ENCODE data around the gene SIT1.
A peak's percentile ranks its signal among the peaks of the same experiment; 100 is the strongest.

The SIT1 gene

DNA sequence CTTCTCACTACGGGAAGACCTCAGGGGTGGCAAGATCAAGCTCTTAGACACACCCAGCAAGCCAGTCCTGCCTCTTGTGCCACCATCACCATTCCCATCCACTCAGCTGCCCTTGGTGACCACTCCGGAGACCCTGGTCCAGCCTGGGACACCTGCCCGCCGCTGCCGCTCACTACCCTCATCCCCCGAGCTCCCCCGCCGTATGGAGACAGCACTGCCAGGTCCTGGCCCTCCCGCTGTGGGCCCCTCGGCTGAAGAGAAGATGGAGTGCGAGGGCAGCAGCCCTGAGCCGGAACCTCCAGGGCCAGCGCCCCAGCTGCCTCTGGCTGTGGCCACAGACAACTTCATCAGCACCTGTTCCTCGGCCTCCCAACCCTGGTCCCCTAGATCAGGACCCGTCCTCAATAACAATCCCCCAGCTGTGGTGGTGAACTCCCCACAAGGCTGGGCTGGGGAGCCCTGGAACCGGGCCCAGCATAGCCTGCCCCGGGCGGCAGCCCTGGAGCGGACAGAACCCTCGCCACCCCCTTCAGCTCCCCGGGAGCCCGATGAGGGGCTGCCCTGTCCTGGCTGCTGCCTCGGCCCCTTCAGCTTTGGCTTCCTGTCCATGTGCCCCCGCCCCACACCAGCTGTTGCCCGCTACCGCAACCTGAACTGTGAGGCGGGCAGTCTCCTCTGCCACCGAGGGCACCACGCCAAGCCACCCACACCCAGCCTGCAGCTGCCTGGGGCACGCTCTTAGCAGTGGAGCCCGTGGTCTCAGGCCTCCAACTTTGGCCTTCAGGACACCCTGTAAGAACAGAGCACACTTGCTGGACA, 41.5 kb downstream of the SIT1 start:
- no peak for FAIRE-seq
- no peak for DNase-seq (ENCODE audit: insufficient read length, low spot score)

DNA sequence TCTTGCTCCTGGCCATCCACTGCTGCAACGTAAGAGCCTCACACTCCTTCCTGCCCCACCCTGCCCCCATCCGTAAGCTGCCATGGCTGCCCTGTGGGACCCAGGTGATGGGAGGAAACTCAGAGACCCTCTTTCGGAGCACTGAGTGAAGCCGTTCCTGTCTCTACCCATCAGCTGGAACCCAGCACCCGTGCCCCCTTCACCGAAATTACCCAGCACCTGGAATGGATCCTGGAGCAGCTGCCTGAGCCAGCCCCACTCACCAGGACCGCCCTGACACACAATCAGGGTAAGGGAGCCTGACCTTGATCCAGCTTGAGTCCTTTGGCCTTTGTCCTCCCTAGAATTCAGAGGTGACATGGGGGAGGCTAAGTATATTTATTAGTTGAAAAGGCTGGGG, 42.5 kb downstream of the SIT1 start:
- FAIRE-seq (no peak), DNase-seq (ENCODE audit: insufficient read length, low spot score) (no peak)

DNA sequence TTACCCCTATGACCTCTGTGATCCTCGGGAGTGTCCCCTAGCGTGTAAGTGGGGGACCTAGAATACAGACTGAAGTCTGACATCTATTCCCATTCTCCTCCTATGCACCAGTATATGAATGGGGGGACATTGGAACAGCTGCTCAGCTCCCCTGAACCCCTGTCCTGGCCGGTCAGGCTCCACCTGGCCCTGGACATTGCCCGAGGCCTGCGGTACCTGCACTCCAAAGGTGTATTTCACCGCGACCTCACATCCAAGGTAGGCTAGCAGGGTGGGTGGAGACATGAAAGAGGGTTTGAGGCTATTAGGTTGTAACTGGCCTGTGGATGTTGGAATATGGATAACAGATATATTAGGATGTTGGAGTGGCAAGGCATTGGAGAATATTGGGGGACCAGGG, 44.0 kb downstream of the SIT1 start:
- FAIRE-seq, result no peak
- no peak for DNase-seq (ENCODE audit: insufficient read length, low spot score)

DNA sequence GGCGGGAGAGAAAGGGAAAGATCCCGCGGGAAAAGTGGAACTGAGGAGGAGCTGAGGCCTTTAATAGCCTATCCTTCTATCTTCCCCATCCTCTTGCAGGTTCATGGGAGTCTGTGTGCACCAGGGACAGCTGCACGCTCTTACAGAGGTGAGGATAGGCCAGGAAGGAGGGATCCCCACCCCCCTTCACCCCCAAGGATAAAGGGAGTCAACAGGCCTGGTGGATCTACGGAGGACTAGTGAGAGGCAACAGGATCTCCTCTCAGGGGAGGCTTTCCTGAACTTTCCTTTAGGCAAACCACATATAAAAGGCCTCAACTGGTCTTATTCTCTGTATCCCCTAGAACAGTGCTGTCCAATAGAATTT, 44.6 kb downstream of the SIT1 start:
- DNase-seq (ENCODE audit: insufficient read length, low spot score) (no peak), FAIRE-seq (no peak)

DNA sequence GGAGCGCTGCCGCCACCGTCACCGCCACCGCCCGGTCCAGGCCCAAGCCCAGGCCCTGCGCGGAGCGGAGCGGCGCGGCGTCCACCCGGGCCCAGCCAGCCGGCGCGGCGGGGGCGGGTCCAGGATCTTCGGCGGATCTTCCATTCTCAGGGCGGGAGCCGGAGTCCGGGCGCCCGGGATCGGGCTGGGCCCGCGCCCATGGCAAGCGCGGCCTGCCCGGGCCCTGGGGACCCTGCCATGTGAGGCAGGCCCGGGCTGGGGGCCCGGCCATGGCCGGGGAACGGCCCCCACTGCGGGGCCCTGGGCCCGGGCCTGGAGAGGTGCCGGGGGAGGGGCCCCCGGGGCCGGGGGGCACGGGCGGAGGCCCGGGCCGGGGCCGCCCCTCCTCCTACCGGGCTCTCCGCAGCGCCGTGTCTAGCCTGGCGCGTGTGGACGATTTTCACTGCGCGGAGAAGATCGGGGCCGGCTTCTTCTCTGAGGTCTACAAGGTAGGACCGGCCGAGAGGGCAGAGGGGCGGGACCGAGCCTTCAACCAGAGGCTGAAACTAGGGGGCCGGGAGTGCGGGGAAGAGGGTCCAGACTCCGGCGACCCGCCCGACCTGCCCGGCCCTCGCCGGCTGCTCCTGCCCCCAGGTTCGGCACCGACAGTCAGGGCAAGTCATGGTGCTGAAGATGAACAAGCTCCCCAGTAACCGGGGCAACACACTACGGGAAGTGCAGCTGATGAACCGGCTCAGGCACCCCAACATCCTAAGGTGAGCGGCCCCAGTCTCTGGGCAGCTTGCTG, 45.2 kb downstream of the SIT1 start:
- FAIRE-seq (no peak), DNase-seq (ENCODE audit: insufficient read length, low spot score) (peak; percentile 9)

DNA sequence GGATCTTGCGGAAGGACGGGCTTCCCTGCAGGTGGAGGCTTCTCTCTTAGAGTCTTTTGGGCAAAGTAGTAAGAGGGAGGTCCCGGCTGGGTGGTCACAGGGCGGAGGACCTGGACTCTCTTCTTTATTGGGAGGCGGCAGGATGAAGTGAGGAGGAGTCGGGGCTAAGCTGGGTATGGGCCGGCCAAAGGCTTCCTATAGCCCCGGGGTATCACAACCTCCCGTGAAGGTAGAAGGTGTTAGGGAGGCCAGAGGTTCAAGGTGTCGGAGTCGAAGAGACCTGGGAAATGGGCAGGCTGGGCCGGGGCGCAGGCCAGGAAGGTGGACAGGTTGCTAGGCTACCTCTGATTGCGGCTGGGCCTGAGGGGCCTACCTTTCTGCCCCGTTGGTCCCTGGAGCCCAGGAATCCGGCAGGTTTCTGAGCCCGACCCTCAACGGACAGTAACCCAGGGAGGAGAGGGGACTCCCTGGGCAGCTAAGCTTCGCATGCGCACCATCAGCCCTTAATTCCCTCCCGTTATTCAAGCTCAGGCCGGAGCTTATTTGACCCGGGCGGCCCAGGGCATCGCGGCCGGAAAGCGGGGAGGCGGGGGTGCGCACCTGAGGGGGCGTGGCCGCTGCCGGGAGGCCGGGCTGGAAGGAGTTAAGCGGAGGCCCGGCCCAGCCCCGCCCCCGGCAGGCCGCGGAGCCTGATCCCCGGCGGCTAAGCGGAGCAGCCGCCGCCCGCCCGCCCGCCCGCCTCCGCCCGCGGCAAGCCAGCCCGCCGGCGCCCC, 46.0 kb downstream of the SIT1 start, which contains the start of gene TESK1:
Gene TESK1 (plus strand): TSS at position 685 of the 773 bp plus-strand sequence. CDS start 358 bp downstream, outside the sequence.
- FAIRE-seq, result no peak
- DNase-seq (ENCODE audit: insufficient read length, low spot score), result peak; percentile 51

DNA sequence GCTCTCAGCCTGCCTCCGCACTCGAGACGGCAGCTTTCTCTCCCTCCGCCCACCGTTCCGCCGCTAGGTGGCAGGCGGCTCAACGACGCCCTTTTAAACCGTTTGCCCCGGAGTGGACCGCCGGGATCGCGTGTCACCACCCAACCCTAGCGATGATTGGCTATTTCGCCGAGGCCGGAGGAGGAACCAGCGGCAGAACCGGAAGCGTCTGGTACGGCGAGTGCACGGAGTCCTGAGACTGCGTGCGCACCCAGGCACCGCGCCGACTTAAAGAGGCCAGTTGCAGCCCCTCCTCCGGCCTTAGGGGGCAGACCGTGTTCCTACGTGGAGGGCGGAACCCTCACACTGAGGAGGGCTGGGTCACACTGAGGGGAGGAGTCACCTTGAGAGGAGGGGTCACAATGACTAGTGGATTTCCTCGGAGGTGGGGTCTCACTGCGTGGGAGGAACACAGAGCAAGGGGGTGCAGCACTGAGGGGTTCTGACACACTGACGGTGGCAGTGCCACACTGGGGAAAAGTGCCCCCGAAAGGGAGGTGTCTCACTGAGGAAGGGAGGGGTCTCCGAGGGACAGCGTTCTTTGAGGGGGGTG, 46.6 kb downstream of the SIT1 start:
- DNase-seq (ENCODE audit: insufficient read length, low spot score) (peak; percentile 92), FAIRE-seq (peak; percentile 33)

DNA sequence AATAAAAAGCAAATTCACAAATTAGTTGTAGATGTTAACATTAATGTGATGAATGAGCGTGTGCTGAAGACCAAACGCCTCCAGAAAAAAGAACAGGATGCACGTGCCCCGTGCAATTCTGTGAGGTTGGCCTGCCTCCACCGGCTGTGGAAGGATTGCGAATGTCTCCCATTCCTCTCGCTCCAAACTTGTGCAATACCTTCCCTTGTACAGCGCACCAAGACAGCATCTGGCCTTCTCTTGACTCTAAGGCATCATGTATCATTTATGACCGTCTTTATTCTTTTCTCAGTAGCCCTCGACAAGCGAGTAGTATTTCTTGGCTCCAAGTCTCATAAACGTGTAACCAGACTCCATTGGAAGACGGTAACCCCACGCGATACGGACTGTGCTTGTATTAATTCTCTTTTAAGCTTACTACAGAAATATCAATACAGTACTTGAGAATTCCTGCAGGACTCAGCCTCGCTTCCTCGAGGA, 47.2 kb downstream of the SIT1 start:
- DNase-seq (ENCODE audit: insufficient read length, low spot score), result no peak
- no peak for FAIRE-seq

DNA sequence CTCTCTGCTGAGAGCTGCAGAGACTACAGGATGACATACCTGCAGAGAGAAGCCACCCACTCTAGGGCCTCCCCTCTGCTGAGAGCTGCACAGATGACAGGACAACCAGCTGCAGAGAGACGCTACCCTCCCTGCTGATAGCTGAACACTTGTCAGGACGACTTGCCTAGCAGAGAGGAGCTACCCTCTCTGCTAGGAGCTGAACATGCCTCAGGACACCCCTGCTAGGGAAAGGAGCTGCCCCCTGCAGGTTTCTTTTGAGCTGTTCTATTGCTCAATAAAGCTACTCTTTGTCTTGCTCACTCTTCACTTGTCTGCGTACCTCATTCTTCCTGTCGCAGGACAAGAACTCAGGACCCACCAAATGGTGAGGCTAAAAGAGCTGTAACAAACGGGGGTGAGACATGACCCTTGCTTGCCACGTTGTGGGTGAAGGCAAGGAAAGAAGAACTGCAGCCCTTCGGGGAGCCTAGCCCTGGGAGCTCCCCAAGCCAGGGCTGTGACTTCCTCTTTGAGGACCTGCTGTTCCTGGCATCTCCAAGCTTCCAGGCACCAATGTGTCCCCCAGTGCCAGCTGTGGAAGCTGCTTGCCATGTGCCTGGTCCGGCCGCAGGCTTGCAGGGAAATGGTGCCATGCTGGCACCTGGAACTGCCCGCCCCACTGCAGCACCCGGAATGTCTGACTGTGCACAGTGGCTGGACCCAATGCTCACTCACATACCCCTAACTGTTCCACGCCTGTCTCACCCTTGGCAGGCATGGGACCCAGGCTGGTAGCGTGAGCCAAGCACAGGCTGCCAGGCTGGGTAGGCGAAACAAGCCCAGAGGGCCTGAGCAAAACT, 50.7 kb downstream of the SIT1 start:
- DNase-seq (ENCODE audit: insufficient read length, low spot score), result no peak
- FAIRE-seq, result no peak
